ENCODE results near the gene ELMOD3.

GRCh38 chr2:85308201-85308600, 46.4 kb upstream of the ELMOD3 start:
- no peak for TF ChIP-seq SLC30A9 (CRISPR knock-in tag; IDR thresholded peaks at IDR 0.05)
- no peak for TF ChIP-seq JUN (IDR thresholded peaks at IDR 0.05; ENCODE audit: borderline replicate concordance, low read depth, low read length)
- TF ChIP-seq JUN (CRISPR knock-in tag; IDR thresholded peaks at IDR 0.05; ENCODE audit: borderline replicate concordance), result no peak
- TF ChIP-seq FOXP1 (CRISPR knock-in tag; IDR thresholded peaks at IDR 0.05), result no peak
- TF ChIP-seq ZFP30 (CRISPR knock-in tag; IDR thresholded peaks at IDR 0.05; ENCODE audit: borderline replicate concordance), result no peak
- no peak for TF ChIP-seq SMC3 (conservative IDR thresholded peaks at IDR 0.05; ENCODE audit: insufficient read depth, low read depth, low read length)
- TF ChIP-seq, protein P1, sequence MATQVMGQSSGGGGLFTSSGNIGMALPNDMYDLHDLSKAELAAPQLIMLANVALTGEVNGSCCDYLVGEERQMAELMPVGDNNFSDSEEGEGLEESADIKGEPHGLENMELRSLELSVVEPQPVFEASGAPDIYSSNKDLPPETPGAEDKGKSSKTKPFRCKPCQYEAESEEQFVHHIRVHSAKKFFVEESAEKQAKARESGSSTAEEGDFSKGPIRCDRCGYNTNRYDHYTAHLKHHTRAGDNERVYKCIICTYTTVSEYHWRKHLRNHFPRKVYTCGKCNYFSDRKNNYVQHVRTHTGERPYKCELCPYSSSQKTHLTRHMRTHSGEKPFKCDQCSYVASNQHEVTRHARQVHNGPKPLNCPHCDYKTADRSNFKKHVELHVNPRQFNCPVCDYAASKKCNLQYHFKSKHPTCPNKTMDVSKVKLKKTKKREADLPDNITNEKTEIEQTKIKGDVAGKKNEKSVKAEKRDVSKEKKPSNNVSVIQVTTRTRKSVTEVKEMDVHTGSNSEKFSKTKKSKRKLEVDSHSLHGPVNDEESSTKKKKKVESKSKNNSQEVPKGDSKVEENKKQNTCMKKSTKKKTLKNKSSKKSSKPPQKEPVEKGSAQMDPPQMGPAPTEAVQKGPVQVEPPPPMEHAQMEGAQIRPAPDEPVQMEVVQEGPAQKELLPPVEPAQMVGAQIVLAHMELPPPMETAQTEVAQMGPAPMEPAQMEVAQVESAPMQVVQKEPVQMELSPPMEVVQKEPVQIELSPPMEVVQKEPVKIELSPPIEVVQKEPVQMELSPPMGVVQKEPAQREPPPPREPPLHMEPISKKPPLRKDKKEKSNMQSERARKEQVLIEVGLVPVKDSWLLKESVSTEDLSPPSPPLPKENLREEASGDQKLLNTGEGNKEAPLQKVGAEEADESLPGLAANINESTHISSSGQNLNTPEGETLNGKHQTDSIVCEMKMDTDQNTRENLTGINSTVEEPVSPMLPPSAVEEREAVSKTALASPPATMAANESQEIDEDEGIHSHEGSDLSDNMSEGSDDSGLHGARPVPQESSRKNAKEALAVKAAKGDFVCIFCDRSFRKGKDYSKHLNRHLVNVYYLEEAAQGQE (IDR thresholded peaks at IDR 0.05; ENCODE audit: borderline replicate concordance), result no peak
- TF ChIP-seq, protein P1 (CRISPR knock-in tag; IDR thresholded peaks at IDR 0.05; ENCODE audit: low read depth), result no peak
- no peak for TF ChIP-seq NR2C2 (CRISPR knock-in tag; IDR thresholded peaks at IDR 0.05)
- no peak for TF ChIP-seq NR2C2 (tag; IDR thresholded peaks at IDR 0.05)
- no peak for TF ChIP-seq NCOR1 (IDR thresholded peaks at IDR 0.05)

Measured in K562 (cell line).